K562 (cell line): ENCODE measurements around the gene ZDHHC20. TPM values are rescaled to one million over a fixed set of nuclear protein-coding genes. Genes with fewer than 3 reads are reported as not detected.
A peak's percentile ranks its signal among the peaks of the same experiment; 100 is the strongest.

Experiments
- ATAC-seq: fragments of 200-7000 bp; cut with Tn5 transposase; 3 replicates; pipeline ENCODE4 v1.9.1; 2020; ENCODE audit warnings: moderate library complexity
- BruUV-seq: library from RNA; stranded (reverse); fragments of 400-500 nt; replicated peaks from 2 replicates; lab custom pipeline; 2021; lab: Mats Ljungman, UMichigan
- CTCF ChIA-PET: fragments of 300-600 bp; formaldehyde crosslinking; extraction: SDS; loops from one replicate; lab custom pipeline; 2021; ENCODE audit warnings: low intra/inter-chr PET ratio; lab: Yijun Ruan, JAX
- POLR2A ChIA-PET: fragments of 300-600, 350-650 bp; sonication (Branson Sonifier 250); formaldehyde crosslinking; extraction: SDS; loops from one replicate; lab custom pipeline; 2021; ENCODE audit warnings: antibody characterized with exemption, inconsistent platforms; lab: Yijun Ruan, JAX
- DNase-seq, 4 experiments: peaks; one replicate each; pipeline versions ENCODE4 v3.0.0 to v3.0.0-alpha.2; 2011 to 2018; ENCODE audit warnings: low spot score in 3 of 4, mixed read lengths in 3 of 4; ENCODE audit errors: extremely low read depth in 1 of 4
- FAIRE-seq: peaks from 2 replicates; lab custom pipeline; 2011; peaks lifted over from hg19 to GRCh38; lab: Jason Lieb, UNC
- H2AFZ ChIP-seq: 2 replicates; pipeline ENCODE4 v1.6.0; 2011; ENCODE audit warnings: low read depth, low read length, control low read depth, inconsistent platforms
- H3K27ac ChIP-seq: fragments of 200-600 bp; 3 replicates; pipeline ENCODE4 v1.8.0; 2011; ENCODE audit warnings: low read depth, mild to moderate bottlenecking, control low read depth, inconsistent platforms, low read length, moderate library complexity, mixed read lengths; ENCODE audit errors: extremely low read depth
- H3K27me3 ChIP-seq, 2 experiments: fragments of 300-600 bp in 1 of 2; 2 replicates in 1 of 2; 3 replicates in 1 of 2; pipeline versions ENCODE4 v1.6.0 to v1.8.0; 2011; ENCODE audit warnings: inconsistent platforms in 2 of 2, low read length in 2 of 2, mild to moderate bottlenecking in 1 of 2, mixed read lengths in 1 of 2, moderate library complexity in 1 of 2; ENCODE audit not compliant: control insufficient read depth in 2 of 2, insufficient read depth in 2 of 2
- H3K36me3 ChIP-seq: fragments of 300-600 bp; 3 replicates; pipeline ENCODE4 v1.8.0; 2011; ENCODE audit warnings: mild to moderate bottlenecking, low read length, inconsistent platforms; ENCODE audit not compliant: control insufficient read depth, insufficient read depth
- H3K4me1 ChIP-seq, 2 experiments: fragments of 200-600 bp in 1 of 2; replicated peaks in 1 of 2; 2 replicates in 1 of 2; 3 replicates in 1 of 2; pipeline versions ENCODE4 v1.5.1 to v1.8.0; 2011; ENCODE audit warnings: inconsistent platforms in 2 of 2, low read length in 2 of 2, mild to moderate bottlenecking in 1 of 2, mixed read lengths in 1 of 2, moderate library complexity in 1 of 2; ENCODE audit not compliant: control insufficient read depth in 2 of 2, insufficient read depth in 2 of 2
- H3K4me2 ChIP-seq: 2 replicates; pipeline ENCODE4 v1.6.1; 2011; ENCODE audit warnings: low read length, control low read depth, inconsistent platforms, mixed read lengths; ENCODE audit not compliant: insufficient read depth
- H3K4me3 ChIP-seq: fragments of 200-600 bp; sonication (generic), shearing (Covaris generic); 2 replicates; pipeline ENCODE4 v1.5.1; 2016; ENCODE audit warnings: control low read depth, inconsistent platforms
- H3K79me2 ChIP-seq: fragments of 200-600 bp; 3 replicates; pipeline ENCODE4 v1.8.0; 2011; ENCODE audit warnings: low read length, inconsistent platforms; ENCODE audit not compliant: control insufficient read depth, insufficient read depth
- H3K9ac ChIP-seq, 2 experiments: 2 replicates each; pipeline versions ENCODE4 v1.6.0 to v1.6.1; 2011; ENCODE audit warnings: low read depth in 2 of 2, low read length in 2 of 2, control low read depth in 1 of 2, inconsistent platforms in 1 of 2, mild to moderate bottlenecking in 1 of 2, mixed read lengths in 1 of 2; ENCODE audit not compliant: insufficient read depth in 1 of 2
- H3K9me1 ChIP-seq: one replicate; pipeline ENCODE4 v1.6.0; 2011; ENCODE audit warnings: inconsistent platforms, mild to moderate bottlenecking, low read length, moderate library complexity; ENCODE audit not compliant: control insufficient read depth, insufficient read depth
- H3K9me3 ChIP-seq: replicated peaks from 2 replicates; pipeline ENCODE4 v1.5.1; 2011; ENCODE audit warnings: low read depth, low read length, inconsistent platforms; ENCODE audit not compliant: control insufficient read depth, insufficient read depth
- H4K20me1 ChIP-seq: replicated peaks from 2 replicates; pipeline ENCODE4 v1.6.1; 2011; ENCODE audit warnings: low read length, inconsistent platforms, mixed read lengths; ENCODE audit not compliant: control insufficient read depth, insufficient read depth
- CBX2 ChIP-seq: fragments of 200-600 bp; sonication (generic); IDR thresholded peaks from one replicate; pipeline ENCODE4 v1.6.1; 2012; ENCODE audit warnings: mild to moderate bottlenecking, low read length, inconsistent platforms; ENCODE audit not compliant: insufficient read depth, poor library complexity, severe bottlenecking
- CBX3 ChIP-seq, 2 experiments: IDR thresholded peaks; 1 replicate in 1 of 2; 2 replicates in 1 of 2; pipeline ENCODE4 v1.6.1; 2012; ENCODE audit warnings: inconsistent platforms in 2 of 2, low read length in 2 of 2, borderline replicate concordance in 1 of 2, control low read depth in 1 of 2
- CREB1 ChIP-seq, 2 experiments: sonication (generic) in 1 of 2; formaldehyde crosslinking in 1 of 2; IDR thresholded peaks; 2 replicates each; pipeline versions ENCODE4 v1.6.1 to v1.8.0; 2012 to 2022; ENCODE audit warnings: inconsistent platforms in 1 of 2, mild to moderate bottlenecking in 1 of 2, missing genetic modification reagents in 1 of 2, moderate library complexity in 1 of 2
- CREM ChIP-seq: IDR thresholded peaks from 2 replicates; pipeline ENCODE4 v1.6.1; 2014; ENCODE audit warnings: antibody characterized with exemption, low read depth
- HNRNPH1 ChIP-seq: fragments of 200-400 bp; formaldehyde crosslinking; optimal IDR thresholded peaks from 2 replicates; pipeline ENCODE3; 2017; ENCODE audit warnings: low read depth, mild to moderate bottlenecking, low read length, moderate library complexity
- IRF2 ChIP-seq: sonication (generic); formaldehyde crosslinking; IDR thresholded peaks from 2 replicates; pipeline ENCODE4 v1.8.1; 2022; ENCODE audit warnings: mild to moderate bottlenecking, missing genetic modification reagents
- KDM4B ChIP-seq, 2 experiments: fragments of 450-650 bp in 1 of 2; sonication (generic) in 1 of 2; IDR thresholded peaks; 2 replicates each; pipeline ENCODE4 v1.6.1; 2016 to 2017; ENCODE audit warnings: borderline replicate concordance in 2 of 2, antibody characterized with exemption in 1 of 2, low read depth in 1 of 2, mild to moderate bottlenecking in 1 of 2
- POLR2AphosphoS5 ChIP-seq: IDR thresholded peaks from 2 replicates; pipeline ENCODE4 v1.6.1; 2011; ENCODE audit warnings: mild to moderate bottlenecking, low read depth, low read length, moderate library complexity; ENCODE audit not compliant: control insufficient read depth, insufficient read depth
- POLR2G ChIP-seq: fragments of 200-400 bp; formaldehyde crosslinking; IDR thresholded peaks from 2 replicates; pipeline ENCODE4 v1.6.1; 2017; ENCODE audit warnings: low read depth, mild to moderate bottlenecking, antibody characterized with exemption, low read length, moderate library complexity
- RB1 ChIP-seq: fragments of 450-650 bp; IDR thresholded peaks from 2 replicates; pipeline ENCODE4 v1.6.1; 2017; ENCODE audit warnings: low read depth, mild to moderate bottlenecking
- SIRT6 ChIP-seq: IDR thresholded peaks from one replicate; pipeline ENCODE4 v1.6.1; 2012; ENCODE audit warnings: low read depth, mild to moderate bottlenecking, control low read depth, inconsistent platforms, low read length, moderate library complexity
- SMAD4 ChIP-seq: fragments of 250-450 bp; sonication (Bioruptor Pico); conservative IDR thresholded peaks from 2 replicates; pipeline ENCODE4 v1.8.0; 2021; ENCODE audit warnings: inconsistent platforms, mild to moderate bottlenecking, moderate library complexity
- TAF1 ChIP-seq: IDR thresholded peaks from 2 replicates; pipeline ENCODE4 v1.6.1; 2011; ENCODE audit warnings: mild to moderate bottlenecking, low read length, moderate library complexity; ENCODE audit not compliant: insufficient read depth, control insufficient read depth, severe bottlenecking; ENCODE audit errors: extremely low read depth
- TAF7 ChIP-seq: fragments of 450-650 bp; IDR thresholded peaks from 2 replicates; pipeline ENCODE4 v1.6.1; 2016; ENCODE audit warnings: missing genetic modification characterization, missing compliant biosample characterization
- ZKSCAN1 ChIP-seq: fragments of 150-350 bp; IDR thresholded peaks from 2 replicates; pipeline ENCODE4 v1.6.1; 2016; ENCODE audit warnings: low read depth, low read length
- ZNF184 ChIP-seq: sonication (generic); formaldehyde crosslinking; IDR thresholded peaks from 2 replicates; pipeline ENCODE4 v1.5.0; 2020; ENCODE audit warnings: missing genetic modification reagents
- ZNF408 ChIP-seq: fragments of 250-450 bp; sonication (Bioruptor Pico); IDR thresholded peaks from 2 replicates; pipeline ENCODE4 v1.4.0; 2020; ENCODE audit warnings: low read depth, mild to moderate bottlenecking, moderate library complexity
- ZNF644 ChIP-seq: fragments of 200-800 bp; sonication (Bioruptor generic); IDR thresholded peaks from 2 replicates; pipeline ENCODE4 v1.6.1; 2016; ENCODE audit warnings: low read depth, missing genetic modification characterization, missing compliant biosample characterization
- WGBS: fragments of 100-300 bp; shearing (Covaris generic); methylation state at CpG from one replicate; pipeline ENCODE4 v1.1.6; 2016; ENCODE audit warnings: low coverage, mixed read lengths; ENCODE audit not compliant: insufficient coverage; ENCODE audit errors: missing lambda C conversion rate; 5-methylcytosine and 5-hydroxymethylcytosine counted together
- in situ Hi-C: fragments of 300-500 bp; cut with MboI; formaldehyde crosslinking; loops from 4 replicates; pipeline ENCODE4 v1.15.0; 2018; ENCODE audit warnings: inconsistent platforms, mixed read lengths
- intact Hi-C: fragments of 100-400 bp; cut with micrococcal nuclease; formaldehyde crosslinking; loops from 2 replicates; pipeline ENCODE4 v1.14.2; 2022
- polyA plus RNA-seq, 8 experiments: library from polyadenylated mRNA; depleted of rRNA in 4 of 8; stranded (reverse) in 5 of 8; unstranded in 3 of 8; fragments of >200 nt; fragmentation: Nextera tagmentation in 2 of 8; fragmentation: Illumina TruSeq in 1 of 8; extraction: Ambion mirVana in 2 of 8; extraction: Trizol in 1 of 8; gene quantifications; 2 replicates each; pipeline versions ENCODE4 v1.2.1 to v1.2.3, GENCODE V29; 2011 to 2014; ENCODE audit warnings: inconsistent platforms in 1 of 8, missing spikeins in 1 of 8
- total RNA-seq, 7 experiments: library from RNA; depleted of rRNA in 6 of 7; stranded (reverse); fragments of >200 nt in 6 of 7; fragmentation: Illumina TruSeq in 2 of 7; extraction: Trizol in 2 of 7; gene quantifications; 2 replicates each; pipeline versions ENCODE4 v1.2.1 to v1.2.3, GENCODE V29; 2011 to 2021; ENCODE audit warnings: low replicate concordance in 1 of 7
- TF ChIP-seq, protein P1 (sequence below): sonication (generic); formaldehyde crosslinking; IDR thresholded peaks from 2 replicates; pipeline ENCODE4 v1.8.0; 2022; ENCODE audit warnings: mild to moderate bottlenecking, missing genetic modification reagents
- TF ChIP-seq, protein P2 (sequence below): fragments of 250-450 bp; sonication (Bioruptor Pico); IDR thresholded peaks from 2 replicates; pipeline ENCODE4 v1.9.0; 2021; ENCODE audit warnings: mild to moderate bottlenecking

Gene ZDHHC20
- total and polyA plus RNA-seq, 9 of the 15 experiments (the other 6 are each of a cell fraction or from before 2014, with no cell fraction given), result 2.7 to 20.9 (median 15.8) TPM

DNA sequence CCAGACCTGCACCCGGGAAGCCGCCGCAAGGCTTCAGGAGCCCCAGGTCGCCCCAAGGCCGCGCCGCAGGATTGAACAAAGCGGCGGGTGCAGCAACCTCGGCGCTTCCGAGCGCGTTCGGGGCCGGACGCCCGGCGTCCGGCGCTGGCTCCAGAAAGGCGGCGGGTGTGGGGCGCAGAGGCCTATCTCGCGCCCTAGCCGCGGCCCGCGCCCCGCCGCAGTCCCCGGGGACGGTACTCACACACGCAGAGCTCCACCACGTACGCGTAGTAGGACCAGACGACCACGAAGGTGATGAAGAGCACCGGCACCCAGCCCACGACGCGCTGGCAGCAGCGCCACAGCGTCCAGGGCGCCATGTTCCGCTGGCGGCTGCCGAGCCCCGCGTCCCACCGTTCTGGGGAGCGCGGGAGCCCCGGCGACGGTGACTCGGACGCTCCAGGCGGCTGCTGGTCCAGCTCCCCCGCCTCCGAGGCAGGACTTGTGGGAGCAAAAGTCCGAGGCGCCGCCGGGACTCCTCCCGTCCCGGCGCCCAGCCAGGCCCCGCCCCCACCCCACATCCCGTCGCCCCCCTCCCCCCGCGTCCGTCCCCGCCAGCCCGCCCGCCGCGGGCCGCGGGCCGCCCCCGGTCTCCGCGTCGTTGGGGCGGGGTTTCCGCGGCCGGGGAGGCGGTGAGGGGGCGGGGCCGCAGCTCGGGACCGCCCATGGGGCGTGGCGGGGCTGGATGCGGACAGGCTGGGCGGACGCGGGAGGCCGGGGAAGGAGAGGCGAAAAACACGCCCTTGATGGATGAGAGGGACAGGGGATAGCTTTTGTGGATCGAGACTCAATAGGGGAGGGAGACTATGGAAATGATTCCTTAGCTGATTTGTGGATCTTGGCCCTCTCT, at the start of gene ZDHHC20 (continued):
- peak; percentile 49 for TF ChIP-seq TAF1
- peak; percentile 96 for TF ChIP-seq ZKSCAN1
- TF ChIP-seq RB1, result peak; percentile 12; the same call in 1 of the 2 replicates
- TF ChIP-seq CREB1 (IDR thresholded peaks at IDR 0.05), result no peak; the same call in 1 of the 2 replicates
- 0 out of 2 replicates have a peak, but pooled peaks have one; percentile 18 for TF ChIP-seq CREB1 (CRISPR knock-in tag; IDR thresholded peaks at IDR 0.05)
- TF ChIP-seq SMAD4, result peak; percentile 54; the same call in 1 of the 2 replicates
- peak; percentile 87 for TF ChIP-seq POLR2G
- TF ChIP-seq POLR2AphosphoS5, result 0 out of 2 replicates have a peak, but pooled peaks have one; percentile 27

DNA sequence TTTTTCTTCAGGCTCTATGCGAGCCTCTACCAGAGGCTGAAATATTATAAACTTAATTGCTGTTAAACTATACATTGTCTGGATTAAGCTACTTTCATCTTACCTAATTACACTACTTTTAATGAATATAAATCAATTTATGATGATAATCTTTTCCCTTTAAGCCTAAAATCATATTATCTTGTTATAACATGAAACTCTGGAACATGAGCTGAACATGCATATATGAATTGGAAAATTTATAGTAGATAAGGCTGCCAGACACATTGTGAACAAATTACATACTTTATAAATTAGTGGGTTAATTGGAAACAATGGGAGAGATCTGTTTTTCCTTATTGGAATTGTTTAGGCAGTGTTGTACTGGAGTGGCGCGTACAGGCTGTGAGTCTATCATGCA, 45.3 kb upstream of the ZDHHC20 start:
- ChIA-PET CTCF (no interaction called here), POLR2A (interaction anchor here (0.7 kb wide), 1 partner anchor 75 kb away, joined by 3 read pairs; no protein-coding TSS in a partner anchor)
- no peak for ATAC-seq
- TF ChIP-seq, protein P1, sequence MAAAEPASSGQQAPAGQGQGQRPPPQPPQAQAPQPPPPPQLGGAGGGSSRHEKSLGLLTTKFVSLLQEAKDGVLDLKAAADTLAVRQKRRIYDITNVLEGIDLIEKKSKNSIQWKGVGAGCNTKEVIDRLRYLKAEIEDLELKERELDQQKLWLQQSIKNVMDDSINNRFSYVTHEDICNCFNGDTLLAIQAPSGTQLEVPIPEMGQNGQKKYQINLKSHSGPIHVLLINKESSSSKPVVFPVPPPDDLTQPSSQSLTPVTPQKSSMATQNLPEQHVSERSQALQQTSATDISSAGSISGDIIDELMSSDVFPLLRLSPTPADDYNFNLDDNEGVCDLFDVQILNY, result no peak
- TF ChIP-seq HNRNPH1, result no peak
- TF ChIP-seq ZNF408 (CRISPR knock-in tag), result no peak
- no peak for TF ChIP-seq CBX2
- TF ChIP-seq ZNF184 (CRISPR knock-in tag), result no peak
- TF ChIP-seq KDM4B (IDR thresholded peaks at IDR 0.05; ENCODE audit: borderline replicate concordance in 2 of 2, low read depth in 1 of 2), result no peak
- no peak for TF ChIP-seq CREM
- TF ChIP-seq SIRT6, result no peak
- no peak for TF ChIP-seq TAF7 (tag)
- TF ChIP-seq CBX3 (IDR thresholded peaks at IDR 0.05; ENCODE audit: borderline replicate concordance in 1 of 2, low read length in 2 of 2), result no peak
- no peak for TF ChIP-seq ZNF644 (tag)
- TF ChIP-seq IRF2, result no peak
- TF ChIP-seq, protein P2, sequence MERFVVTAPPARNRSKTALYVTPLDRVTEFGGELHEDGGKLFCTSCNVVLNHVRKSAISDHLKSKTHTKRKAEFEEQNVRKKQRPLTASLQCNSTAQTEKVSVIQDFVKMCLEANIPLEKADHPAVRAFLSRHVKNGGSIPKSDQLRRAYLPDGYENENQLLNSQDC (CRISPR knock-in tag), result no peak

More for the DNA sequence above, 45.3 kb upstream of the ZDHHC20 start:
- H3K27me3 ChIP-seq, result no peaks in the 10 kb centered on the region
- DNase-seq (no peak), FAIRE-seq (no peak)
- H3K9ac ChIP-seq, result no peak overlapping the region
- H3K36me3 ChIP-seq, result peaks cover 11% of the 10 kb centered on the region; the same call in 2 of the 3 replicates
- H3K4me2 ChIP-seq, result no peak overlapping the region
- BruUV-seq, result no TSS peak
- H2AFZ ChIP-seq, result no peak overlapping the region
- no peaks in the 10 kb centered on the region for H3K9me3 ChIP-seq
- no peaks in the 10 kb centered on the region for H3K79me2 ChIP-seq
- no peaks in the 10 kb centered on the region for H3K9me1 ChIP-seq
- in situ Hi-C loops (no loop called here), intact Hi-C loops (no loop called here)
- no peaks in the 10 kb centered on the region for H3K4me1 ChIP-seq
- H4K20me1 ChIP-seq, result no peaks in the 10 kb centered on the region
- no peak overlapping the region for H3K27ac ChIP-seq
- H3K4me3 ChIP-seq, result no peak overlapping the region
- WGBS, result 96% methylated on average over 3 of the region's 3 CpGs
